Measurements from ENCODE around the gene CFAP141.

GRCh38 chr1:154178911-154179811 is 27.0 kb downstream of the CFAP141 start:
- TF ChIP-seq, protein P1, sequence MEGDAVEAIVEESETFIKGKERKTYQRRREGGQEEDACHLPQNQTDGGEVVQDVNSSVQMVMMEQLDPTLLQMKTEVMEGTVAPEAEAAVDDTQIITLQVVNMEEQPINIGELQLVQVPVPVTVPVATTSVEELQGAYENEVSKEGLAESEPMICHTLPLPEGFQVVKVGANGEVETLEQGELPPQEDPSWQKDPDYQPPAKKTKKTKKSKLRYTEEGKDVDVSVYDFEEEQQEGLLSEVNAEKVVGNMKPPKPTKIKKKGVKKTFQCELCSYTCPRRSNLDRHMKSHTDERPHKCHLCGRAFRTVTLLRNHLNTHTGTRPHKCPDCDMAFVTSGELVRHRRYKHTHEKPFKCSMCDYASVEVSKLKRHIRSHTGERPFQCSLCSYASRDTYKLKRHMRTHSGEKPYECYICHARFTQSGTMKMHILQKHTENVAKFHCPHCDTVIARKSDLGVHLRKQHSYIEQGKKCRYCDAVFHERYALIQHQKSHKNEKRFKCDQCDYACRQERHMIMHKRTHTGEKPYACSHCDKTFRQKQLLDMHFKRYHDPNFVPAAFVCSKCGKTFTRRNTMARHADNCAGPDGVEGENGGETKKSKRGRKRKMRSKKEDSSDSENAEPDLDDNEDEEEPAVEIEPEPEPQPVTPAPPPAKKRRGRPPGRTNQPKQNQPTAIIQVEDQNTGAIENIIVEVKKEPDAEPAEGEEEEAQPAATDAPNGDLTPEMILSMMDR (IDR thresholded peaks at IDR 0.05), result no peak
- TF ChIP-seq POLR2A (IDR thresholded peaks at IDR 0.05), result no peak

Measured in lower leg skin (tissue), 3 donors.